Stimulated activated CD8-positive, alpha-beta memory T cell treated with anti-CD3 and anti-CD28 coated beads, Interleukin-4, amount 100 ng/mL, for 4 hours (primary cell): ENCODE measurements around the gene TINAGL1.

ENCODE experiments used
- DNase-seq, 2 donors: peaks; one replicate each; pipeline ENCODE4 v3.0.0-alpha.2; 2020; ENCODE audit warnings: low read depth in 2 of 2, low spot score in 1 of 2

The TINAGL1 gene

GRCh38 chr1:31605908-31606427 is 29.7 kb downstream of the TINAGL1 start:
- DNase-seq: no peak

- DNase-seq: no peak
These were observed 31.0 kb downstream of the TINAGL1 start for GRCh38 chr1:31607360-31607759.

GRCh38 chr1:31609514-31610118 is 33.3 kb downstream of the TINAGL1 start:
- DNase-seq: no peak

GRCh38 chr1:31614414-31615005 is 38.2 kb downstream of the TINAGL1 start:
- no peak for DNase-seq

- DNase-seq: no peak
These were observed 39.1 kb downstream of the TINAGL1 start for GRCh38 chr1:31615414-31615813.

GRCh38 chr1:31615939-31616338 is 39.6 kb downstream of the TINAGL1 start:
- DNase-seq: no peak

GRCh38 chr1:31617218-31617915 is 41.1 kb downstream of the TINAGL1 start, which contains the start of gene HCRTR1:
Gene HCRTR1 (plus strand): TSS chr1:31617689. CDS start chr1:31619193, 1,504 bp downstream.
- DNase-seq: no peak

- DNase-seq: no peak
These were observed 41.8 kb downstream of the TINAGL1 start for GRCh38 chr1:31617916-31618746.

GRCh38 chr1:31618916-31619846 is 42.9 kb downstream of the TINAGL1 start:
- DNase-seq: no peak

- DNase-seq: no peak
These were observed 44.5 kb downstream of the TINAGL1 start for GRCh38 chr1:31620631-31621497.

GRCh38 chr1:31621498-31621820 is 45.1 kb downstream of the TINAGL1 start:
- DNase-seq: no peak

- no peak for DNase-seq
These were observed 45.8 kb downstream of the TINAGL1 start for GRCh38 chr1:31621847-31622730.

- no peak for DNase-seq
These were observed 47.0 kb downstream of the TINAGL1 start for GRCh38 chr1:31623365-31623764.

GRCh38 chr1:31624309-31624708 is 48.0 kb downstream of the TINAGL1 start:
- no peak for DNase-seq

- no peak for DNase-seq
These were observed 48.6 kb downstream of the TINAGL1 start for GRCh38 chr1:31624731-31625514.

- DNase-seq: no peak
These were observed 49.4 kb downstream of the TINAGL1 start for GRCh38 chr1:31625561-31626222.
